NCI-H1930 (cell line): ENCODE results near the gene C17orf50.
A peak's percentile ranks its signal among the peaks of the same experiment; 100 is the strongest.

Experiments used
- DNase-seq, 2 experiments: peaks; one replicate each; lab custom pipeline; 2025; lab: John Stamatoyannopoulos, UW

The C17orf50 gene

DNA sequence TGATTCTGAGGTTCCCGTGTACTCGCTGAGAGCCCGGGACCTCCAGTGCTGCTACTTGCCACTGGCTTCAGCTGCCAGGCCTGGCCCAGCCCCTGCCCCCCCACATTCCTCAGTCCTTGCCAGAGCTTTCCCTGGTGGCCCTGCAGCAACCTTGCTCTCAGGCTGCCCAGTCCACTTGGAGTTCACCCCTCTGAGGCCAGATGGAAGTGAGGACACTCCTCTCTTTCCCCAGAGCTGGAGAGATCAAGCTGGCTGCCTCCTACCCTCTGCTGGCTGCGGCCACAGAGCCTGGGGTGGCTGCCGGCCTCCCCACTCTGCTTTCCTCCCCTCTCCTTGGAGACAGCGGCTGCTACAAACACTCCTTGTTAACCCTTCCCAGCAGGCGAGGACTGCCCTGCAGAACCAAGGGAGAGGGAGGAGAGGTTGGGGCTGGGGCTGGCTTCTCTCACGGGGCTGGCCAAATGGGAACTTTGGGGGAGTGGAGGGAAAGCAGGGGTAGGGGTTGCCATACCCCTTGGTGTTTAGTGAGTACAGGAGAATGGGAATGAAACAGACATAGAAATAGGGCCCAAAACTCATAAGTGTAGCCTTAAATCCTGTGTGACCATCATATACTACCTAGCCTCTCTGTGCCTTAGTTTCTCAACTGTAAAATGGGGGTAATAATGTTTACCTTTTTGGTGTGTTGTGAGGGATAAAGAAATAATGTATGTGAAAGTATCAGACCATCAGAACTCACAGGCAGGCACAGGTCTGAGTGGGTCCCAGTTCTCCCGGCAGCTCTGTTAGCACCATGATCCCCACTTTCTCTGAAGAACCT lies 7.5 kb upstream of the C17orf50 start, which contains the start of gene GAS2L2:
Gene GAS2L2, minus strand, starts transcription at position 295 of the 820 bp plus-strand sequence. CDS start 389 bp downstream, outside the sequence.
- no peak for DNase-seq

DNA sequence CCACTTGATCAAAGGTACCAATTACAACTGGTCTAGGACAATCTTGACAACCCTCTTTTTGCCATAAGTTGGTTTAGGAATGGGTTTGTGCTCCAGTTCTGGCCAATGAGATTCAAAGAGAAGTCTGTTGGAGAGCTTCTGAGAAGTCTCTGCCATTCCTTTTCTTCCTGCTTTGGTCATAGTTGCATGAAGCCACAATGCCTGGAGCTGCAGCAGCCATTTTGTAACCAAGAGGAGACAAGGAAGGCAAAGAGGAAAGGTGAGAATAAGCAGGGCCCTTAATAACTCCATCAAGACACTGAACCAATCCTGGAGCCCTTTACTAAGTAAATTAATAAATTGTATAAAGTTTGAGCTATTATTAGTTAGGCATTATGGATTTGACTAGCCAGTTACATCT lies 3.4 kb upstream of the C17orf50 start:
- no peak for DNase-seq

DNA sequence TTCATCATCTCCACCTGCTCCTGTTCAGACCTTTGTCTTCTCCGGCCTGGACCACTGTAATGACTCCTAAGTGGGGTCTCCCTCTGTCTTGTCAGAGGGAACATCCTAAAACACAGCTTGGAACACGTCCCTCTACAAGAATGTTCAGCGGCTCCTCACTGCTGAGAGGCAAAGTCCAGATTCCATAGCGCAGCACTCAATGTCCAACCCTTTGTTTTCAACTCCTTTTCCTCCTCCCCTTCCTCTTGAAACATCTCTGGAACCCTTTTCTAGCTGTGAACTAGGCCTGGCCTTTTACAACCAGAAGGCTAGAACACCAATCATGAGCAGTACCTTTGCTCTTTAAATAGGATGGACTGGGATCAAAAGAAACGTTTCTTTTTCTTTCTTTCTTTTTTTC lies 914 bp downstream of the C17orf50 start:
- DNase-seq, result no peak

- no peak for DNase-seq
Measured at GRCh38 chr17:35763767-35764122, 3.1 kb downstream of the C17orf50 start.

DNA sequence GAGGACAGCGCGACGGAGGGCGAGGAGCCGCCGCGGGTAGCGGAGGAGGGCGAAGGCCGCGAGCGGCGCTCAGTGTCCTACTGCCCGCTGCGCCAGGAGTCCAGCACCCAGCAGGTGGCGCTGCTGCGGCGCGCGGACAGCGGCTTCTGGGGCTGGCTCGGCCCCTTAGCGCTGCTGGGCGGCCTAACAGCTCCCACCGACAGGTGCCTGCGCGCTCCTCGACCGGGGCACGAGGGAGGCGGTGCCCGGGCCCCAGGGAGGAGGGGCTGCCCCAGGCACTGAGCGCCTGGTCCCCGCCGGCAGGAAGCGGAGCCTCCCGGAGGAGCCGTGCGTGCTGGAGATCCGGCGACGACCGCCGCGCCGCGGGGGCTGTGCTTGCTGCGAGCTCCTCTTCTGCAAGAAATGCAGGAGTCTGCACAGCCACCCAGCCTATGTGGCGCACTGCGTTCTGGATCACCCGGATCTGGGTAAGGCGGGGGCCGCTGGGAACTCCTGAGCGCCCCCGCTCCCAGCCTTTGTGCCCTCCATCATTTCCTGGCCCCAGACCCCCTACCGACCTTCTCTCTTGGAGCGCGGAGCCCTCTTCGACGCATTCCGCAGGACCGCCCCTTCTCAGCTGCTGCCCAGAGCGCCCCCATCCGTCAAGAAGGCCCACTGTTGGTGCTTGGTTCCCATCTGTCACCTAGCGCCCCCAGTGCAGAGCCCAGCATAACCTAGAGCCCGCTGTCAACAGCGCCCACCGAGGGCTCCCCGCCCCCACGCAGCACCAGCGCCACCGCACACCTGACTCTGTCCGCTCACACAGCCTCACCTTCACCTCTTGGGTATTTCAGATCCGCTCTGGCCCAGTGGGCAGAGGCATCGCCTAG lies 3.7 kb downstream of the C17orf50 start:
- DNase-seq, result peak; percentile 76 to 89

- DNase-seq, result no peak
Measured at GRCh38 chr17:35765086-35765710, 4.5 kb downstream of the C17orf50 start.

- no peak for DNase-seq
Measured at GRCh38 chr17:35765756-35766488, 5.2 kb downstream of the C17orf50 start.

GRCh38 chr17:35766489-35766877 lies 5.8 kb downstream of the C17orf50 start:
- no peak for DNase-seq

DNA sequence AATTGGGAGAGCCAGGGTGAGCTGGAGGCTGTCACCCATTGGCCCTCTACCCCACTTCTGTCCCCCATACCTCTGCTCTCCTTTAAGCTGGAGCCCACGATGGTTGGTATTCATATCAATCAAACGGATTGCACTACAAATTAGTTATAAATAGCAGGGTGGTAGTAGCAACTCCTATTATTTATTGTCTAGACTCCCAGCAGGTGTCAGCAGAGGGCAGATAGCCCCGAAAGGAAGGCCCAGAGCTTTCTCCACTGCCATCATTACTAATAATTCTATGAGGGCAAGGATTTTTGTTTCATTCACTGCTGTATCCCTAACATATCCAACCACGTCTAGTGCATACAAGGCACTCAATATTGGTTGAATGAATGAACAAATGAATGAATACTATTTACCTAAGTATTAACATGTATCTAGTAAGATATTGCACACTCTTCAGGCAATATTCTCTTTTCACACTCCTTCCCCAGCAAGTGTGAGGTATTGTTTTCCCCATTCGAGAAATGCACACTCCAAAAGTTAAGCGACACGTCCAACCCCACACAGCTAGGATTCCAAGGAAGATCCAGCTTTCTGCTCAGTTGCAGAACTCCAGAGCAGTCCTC lies 6.3 kb downstream of the C17orf50 start:
- no peak for DNase-seq

DNA sequence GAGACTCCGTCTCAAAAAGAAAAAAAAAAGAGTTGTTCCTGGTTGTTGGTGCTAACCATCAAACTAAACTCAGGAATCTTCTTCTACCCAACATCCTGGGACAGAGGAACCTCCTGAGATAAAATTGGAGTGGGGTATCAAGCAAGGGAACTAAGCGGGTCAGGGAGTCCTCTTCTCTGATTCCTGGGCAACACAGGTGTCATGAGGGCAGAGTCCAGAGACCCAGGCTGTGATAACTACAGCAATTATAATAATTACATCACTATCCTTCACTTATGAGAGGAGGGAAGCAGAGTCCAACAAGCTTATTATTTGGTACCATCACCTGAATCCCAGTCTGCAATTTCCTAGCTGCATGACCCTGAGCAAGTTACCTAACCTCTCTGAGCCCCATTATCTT lies 8.1 kb downstream of the C17orf50 start:
- no peak for DNase-seq

GRCh38 chr17:35769895-35770486 lies 9.3 kb downstream of the C17orf50 start:
- no peak for DNase-seq

DNA sequence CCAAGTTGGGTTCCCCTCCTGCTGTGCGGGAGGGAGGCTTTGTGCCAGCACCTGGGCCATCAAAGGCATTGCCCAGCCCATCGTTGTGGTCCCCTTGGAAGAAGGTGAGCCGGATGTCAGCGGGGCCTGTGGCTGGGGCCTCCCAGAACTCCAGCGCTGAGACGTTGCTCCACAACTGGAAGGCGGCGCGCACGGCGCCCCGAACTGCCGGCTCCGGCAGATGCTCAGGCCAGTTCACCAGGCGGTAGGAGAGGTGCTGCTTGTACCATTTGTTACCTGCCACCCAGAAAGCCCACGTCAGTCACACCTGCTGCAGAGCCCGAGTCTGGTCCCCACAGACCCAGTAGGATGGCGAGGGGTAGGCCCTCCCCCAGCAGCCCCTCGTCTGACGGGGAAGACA lies 12.4 kb downstream of the C17orf50 start:
- no peak for DNase-seq

DNA sequence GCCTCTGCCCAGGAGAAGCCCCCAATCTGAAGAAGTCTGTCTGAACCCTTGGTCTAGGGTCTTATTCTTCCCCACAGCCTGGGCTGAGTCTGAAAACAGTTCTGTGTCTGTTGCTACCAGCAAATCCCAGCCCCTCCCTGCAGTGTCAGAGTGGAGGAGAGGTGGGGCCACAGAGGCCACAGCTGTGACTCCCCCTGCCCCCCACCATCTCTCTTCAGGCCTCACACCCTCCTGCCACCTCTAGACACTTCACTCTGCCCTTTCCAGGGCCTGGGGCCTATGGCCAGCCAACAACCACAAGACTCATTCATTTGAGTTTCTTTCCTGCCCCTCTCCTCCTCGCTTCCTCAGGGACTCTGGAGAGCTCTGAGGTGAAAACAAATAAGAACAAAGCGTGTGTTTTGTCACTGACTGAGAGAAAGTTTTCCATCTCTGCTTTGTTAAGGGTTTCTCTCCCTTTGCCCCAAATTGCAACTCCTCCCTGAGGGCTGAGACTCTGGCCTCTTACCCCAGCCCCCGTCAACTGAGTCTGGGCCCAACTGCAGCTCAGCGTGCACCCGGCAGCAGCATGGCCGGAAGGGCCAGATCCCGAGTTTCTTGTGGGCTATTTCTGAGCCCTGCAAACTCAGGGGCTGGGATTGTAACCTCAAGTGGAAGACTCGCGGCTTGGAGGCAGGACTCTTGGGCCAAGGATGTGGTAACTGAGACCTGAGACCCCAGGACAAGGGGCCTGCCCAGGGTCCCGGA lies 13.2 kb downstream of the C17orf50 start:
- no peak for DNase-seq

- no peak for DNase-seq
Measured at GRCh38 chr17:35774499-35774898, 13.8 kb downstream of the C17orf50 start.

DNA sequence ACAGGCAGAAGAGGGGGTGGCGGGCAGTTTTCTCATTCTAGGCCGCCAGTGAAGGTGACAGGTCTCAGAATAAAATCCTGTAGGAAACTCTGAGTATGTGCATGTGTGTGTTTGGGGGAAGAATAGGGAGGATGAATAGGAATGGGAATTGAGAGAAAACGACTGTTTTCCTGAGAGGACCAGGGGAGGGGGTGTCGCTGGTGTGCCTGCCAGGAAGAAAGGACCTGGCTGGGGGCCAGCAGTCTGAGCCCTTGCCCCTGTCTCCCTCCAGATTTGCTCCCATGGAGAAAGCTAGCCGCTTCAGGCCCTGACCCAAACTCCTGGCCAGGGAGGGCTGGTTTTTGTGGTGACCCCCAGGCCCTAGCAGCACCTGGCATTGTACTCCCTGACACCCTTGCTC lies 14.4 kb downstream of the C17orf50 start:
- no peak for DNase-seq

DNA sequence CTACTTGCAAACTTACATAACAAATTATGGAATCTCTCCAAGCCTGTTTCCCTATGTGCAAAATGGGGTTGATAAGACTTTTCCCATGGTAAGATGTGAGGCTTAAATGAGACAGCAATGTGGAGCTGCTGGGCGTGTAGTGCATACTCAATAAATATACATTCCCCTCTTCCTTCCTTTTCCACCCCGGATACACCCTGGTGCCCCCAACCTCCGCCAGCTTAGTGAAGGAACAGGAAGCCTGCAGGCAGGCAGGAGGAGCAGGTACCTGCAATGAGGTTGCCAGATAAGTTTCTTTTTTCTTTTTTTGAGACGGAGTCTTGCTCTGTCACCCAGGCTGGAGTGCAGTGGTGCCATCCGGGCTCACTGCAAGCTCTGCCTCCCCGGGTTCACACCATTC lies 14.9 kb downstream of the C17orf50 start:
- no peak for DNase-seq

- no peak for DNase-seq
Measured at GRCh38 chr17:35778641-35779196, 18.0 kb downstream of the C17orf50 start.

DNA sequence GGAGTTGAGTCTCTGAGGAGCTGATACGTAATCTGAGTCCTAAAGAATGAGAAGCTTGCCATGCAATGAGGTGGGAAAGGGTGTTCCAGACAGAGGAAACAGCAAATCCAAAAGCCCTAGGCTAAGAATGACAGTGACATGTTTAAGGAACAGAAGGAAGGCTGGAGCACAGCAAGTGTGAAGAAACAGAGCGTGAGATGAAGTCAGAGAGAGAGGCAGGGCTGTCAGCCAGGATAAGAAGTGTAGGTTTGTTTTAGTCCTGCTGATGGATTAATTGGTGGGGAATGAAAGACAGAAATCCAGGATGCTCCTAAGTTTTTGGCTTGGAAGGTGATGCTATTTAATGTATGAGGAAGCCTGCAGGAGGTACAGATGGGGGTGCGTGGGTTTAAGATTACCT lies 20.3 kb downstream of the C17orf50 start:
- DNase-seq, result no peak

DNA sequence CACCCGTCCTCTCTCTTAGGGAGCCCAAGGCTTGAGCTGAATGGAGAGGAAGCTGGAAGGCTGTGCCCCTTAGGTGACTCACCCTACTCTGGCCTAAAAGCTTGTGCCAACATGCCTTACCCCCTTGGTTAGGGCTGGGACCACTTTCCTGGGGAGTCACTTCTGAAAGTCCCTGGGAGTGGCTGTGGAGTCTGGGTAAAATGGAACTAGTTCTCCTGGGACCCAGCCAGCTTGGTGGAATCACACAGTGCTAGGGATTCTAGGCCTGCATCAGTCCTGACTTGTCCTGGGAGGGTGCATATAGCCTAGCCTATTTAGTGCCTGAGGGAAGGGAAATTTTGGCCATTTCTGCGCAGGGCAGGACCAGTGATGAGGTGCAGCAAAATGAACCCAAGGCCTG lies 24.2 kb downstream of the C17orf50 start:
- DNase-seq, result no peak

DNA sequence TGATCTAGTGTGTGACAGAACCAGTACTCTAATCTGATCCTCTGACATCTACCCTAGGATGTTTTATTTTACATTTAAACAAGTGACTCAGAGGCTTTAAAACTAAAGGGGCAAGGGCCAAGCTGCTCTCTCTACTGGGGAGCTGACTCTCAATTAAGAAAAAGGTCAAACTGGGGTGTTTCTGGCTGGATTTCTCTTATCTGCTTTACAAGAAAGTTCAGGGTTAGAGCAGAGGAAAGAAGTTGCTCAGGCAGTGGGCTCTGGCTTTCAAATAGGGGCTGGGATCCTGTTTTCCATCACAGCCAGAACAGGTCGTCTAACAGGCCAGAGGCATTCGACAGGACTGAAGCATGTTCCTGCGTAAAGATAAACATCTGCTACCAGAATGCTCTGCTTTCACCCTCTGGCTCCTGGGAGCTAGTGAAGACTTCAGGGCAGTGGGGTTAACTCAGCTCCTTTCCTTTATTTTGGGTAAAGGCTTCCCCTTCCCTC lies 26.3 kb downstream of the C17orf50 start:
- DNase-seq, result no peak
